CD4-positive, alpha-beta memory T cell (primary cell): ENCODE data around the gene RANBP10. TPM values are rescaled to one million over a fixed set of nuclear protein-coding genes. Genes with fewer than 3 reads are reported as not detected.
A peak's percentile ranks its signal among the peaks of the same experiment; 100 is the strongest.

ENCODE experiments used
- CTCF ChIA-PET: fragments of 350-600 bp; sonication (Branson Sonifier 250); formaldehyde crosslinking; loops from one replicate; lab custom pipeline; 2021; ENCODE audit warnings: inconsistent platforms; ENCODE audit not compliant: partially characterized antibody; lab: Charles Lee
- POLR2A ChIA-PET: fragments of 350-600 bp; sonication (Branson Sonifier 250); formaldehyde crosslinking; loops from one replicate; lab custom pipeline; 2021; ENCODE audit not compliant: partially characterized antibody; lab: Charles Lee
- DNase-seq, 5 donors: peaks; one replicate each; pipeline versions ENCODE4 v3.0.0 to v3.0.0-alpha.2; 2020 to 2022; ENCODE audit warnings: mixed read lengths in 1 of 5
- H3K27ac ChIP-seq: one replicate; pipeline ENCODE4 v1.7.0; 2013; ENCODE audit warnings: low read depth, low read length
- H3K27me3 ChIP-seq: 2 replicates; pipeline ENCODE4 v1.7.0; 2013; ENCODE audit warnings: mild to moderate bottlenecking, low read length, moderate library complexity; ENCODE audit not compliant: insufficient read depth
- H3K36me3 ChIP-seq: 2 replicates; pipeline ENCODE4 v1.7.0; 2013; ENCODE audit warnings: mild to moderate bottlenecking, low read length, moderate library complexity; ENCODE audit not compliant: insufficient read depth
- H3K4me1 ChIP-seq: 2 replicates; pipeline ENCODE4 v1.7.0; 2013; ENCODE audit warnings: mild to moderate bottlenecking, low read length, moderate library complexity; ENCODE audit not compliant: insufficient read depth
- H3K4me3 ChIP-seq, 2 donors: one replicate each; pipeline ENCODE4 v1.7.0; 2013; ENCODE audit warnings: low read length in 2 of 2, mild to moderate bottlenecking in 1 of 2
- H3K9me3 ChIP-seq, 2 donors: one replicate each; pipeline ENCODE4 v1.7.0; 2013; ENCODE audit warnings: low read length in 2 of 2, control low read depth in 1 of 2; ENCODE audit not compliant: control insufficient read depth in 1 of 2
- H3K27ac Mint-ChIP-seq, 7 donors: one replicate each; pipeline ENCODE4 v1.8.0; 2020 to 2021; ENCODE audit warnings: mixed read lengths in 7 of 7, mild to moderate bottlenecking in 6 of 7, inconsistent platforms in 3 of 7, moderate library complexity in 3 of 7
- H3K27me3 Mint-ChIP-seq, 2 donors: one replicate each; pipeline ENCODE4 v1.8.0; 2020 to 2021; ENCODE audit warnings: mixed read lengths in 2 of 2
- H3K36me3 Mint-ChIP-seq, 2 donors: one replicate each; pipeline ENCODE4 v1.8.0; 2020 to 2021; ENCODE audit warnings: mixed read lengths in 2 of 2, inconsistent platforms in 1 of 2, mild to moderate bottlenecking in 1 of 2
- H3K4me1 Mint-ChIP-seq, 4 donors: one replicate each; pipeline ENCODE4 v1.8.0; 2020 to 2021; ENCODE audit warnings: mixed read lengths in 4 of 4, mild to moderate bottlenecking in 1 of 4
- H3K4me3 Mint-ChIP-seq, 8 donors: one replicate each; pipeline ENCODE4 v1.8.0; 2020 to 2021; ENCODE audit warnings: mixed read lengths in 8 of 8, mild to moderate bottlenecking in 7 of 8, moderate library complexity in 6 of 8, inconsistent platforms in 3 of 8
- H3K9me3 Mint-ChIP-seq, 8 donors: one replicate each; pipeline ENCODE4 v1.8.0; 2020 to 2021; ENCODE audit warnings: mixed read lengths in 8 of 8, mild to moderate bottlenecking in 5 of 8, inconsistent platforms in 3 of 8, moderate library complexity in 1 of 8
- intact Hi-C: fragments of 100-400 bp; cut with micrococcal nuclease; formaldehyde crosslinking; loops from one replicate; pipeline ENCODE4 v1.15.1; 2023
- polyA plus RNA-seq, 2 donors: library from polyadenylated mRNA; unstranded; fragments of 300-500 nt; fragmentation: Illumina TruSeq; gene quantifications; one replicate each; pipeline ENCODE4 v1.2.3, GENCODE V29; 2021
- total RNA-seq, 2 experiments: library from RNA; stranded (reverse); gene quantifications; one replicate each; pipeline ENCODE4 v1.2.3, GENCODE V29; 2021

RANBP10 gene
- total and polyA plus RNA-seq, 4 experiments from 2014 or later: 7.1 to 27.8 (median 20.1) TPM

GRCh38 chr16:67803894-67804293 is 2.5 kb downstream of the RANBP10 start:
- Mint-ChIP-seq H3K4me1 (peaks cover 45 to 74% (median 56%) of the 10 kb centered on the region in 4 donors), H3K36me3 (peaks cover 22 to 46% of the 10 kb centered on the region in 2 donors), H3K9me3 (no peaks in the 10 kb centered on the region), H3K4me3 (peak overlapping the region in 7 of 8 donors; percentile 26 to 67 (median 46)), H3K27ac (peak overlapping the region in 4 of 7 donors; percentile 13 to 78 (median 62)), H3K27me3 (no peaks in the 10 kb centered on the region)
- H3K4me3 ChIP-seq: no peak overlapping the region
- POLR2A ChIA-PET: interaction anchor here (1.5 kb wide), 1 partner anchor 131 kb away, joined by 4 read pairs; no protein-coding TSS in a partner anchor
- peaks cover 22% of the 10 kb centered on the region for H3K36me3 ChIP-seq
- no peaks in the 10 kb centered on the region for H3K27me3 ChIP-seq
- CTCF ChIA-PET: interaction anchor here (0.6 to 5.9 kb wide), 4 partner anchors 12 to 283 kb away, joined by 3 to 56 read pairs (median 3); no protein-coding TSS in a partner anchor
- intact Hi-C loops: no loop called here
- no peak for DNase-seq
- peaks cover 60% of the 10 kb centered on the region for H3K4me1 ChIP-seq
- no peaks in the 10 kb centered on the region for H3K9me3 ChIP-seq
- no peak overlapping the region for H3K27ac ChIP-seq

GRCh38 chr16:67801883-67802282 is 4.5 kb downstream of the RANBP10 start:
- Mint-ChIP-seq H3K9me3 (no peaks in the 10 kb centered on the region), H3K27ac (peak overlapping the region; percentile 62 to 88 (median 79)), H3K27me3 (no peaks in the 10 kb centered on the region), H3K4me3 (peak overlapping the region in 7 of 8 donors; percentile 56 to 80 (median 73)), H3K4me1 (peaks cover 49 to 83% (median 66%) of the 10 kb centered on the region in 4 donors), H3K36me3 (peaks cover 33 to 59% of the 10 kb centered on the region in 2 donors)
- DNase-seq: peak; percentile 29 to 60 (median 50)
- Histone ChIP-seq H3K27me3 (no peaks in the 10 kb centered on the region), H3K9me3 (no peaks in the 10 kb centered on the region), H3K4me3 (no peak overlapping the region), H3K36me3 (peaks cover 31% of the 10 kb centered on the region), H3K4me1 (peaks cover 54% of the 10 kb centered on the region), H3K27ac (no peak overlapping the region)
- ChIA-PET CTCF (interaction anchor here (0.7 to 5.9 kb wide), 7 partner anchors 14 to 279 kb away, joined by 3 to 56 read pairs (median 4); no protein-coding TSS in a partner anchor), POLR2A (interaction anchor here (0.6 to 1.4 kb wide), 7 partner anchors 21 to 517 kb away, joined by 3 to 6 read pairs (median 4); partner anchors contain the start of gene GFOD2)
- intact Hi-C loops: no loop called here

DNA sequence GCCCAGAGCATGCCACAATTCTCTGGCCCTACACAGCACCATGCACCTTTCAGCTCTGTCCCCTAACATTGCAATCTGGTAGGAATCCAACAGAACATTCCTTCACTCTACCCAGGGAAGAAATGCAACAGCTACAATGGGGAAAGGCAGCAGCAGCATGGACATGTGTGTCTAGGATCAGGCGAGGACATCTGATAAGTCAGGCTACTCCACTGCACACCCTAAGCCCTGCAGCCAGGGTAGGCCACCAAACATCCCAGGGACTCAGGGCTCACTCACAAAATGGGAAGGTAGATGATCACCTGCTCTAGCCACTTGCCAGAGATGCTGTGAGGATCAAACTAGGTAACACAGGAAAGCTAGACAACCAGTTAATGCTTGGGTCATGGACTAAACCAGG is 5.1 kb downstream of the RANBP10 start:
- POLR2A ChIA-PET: interaction anchor here (0.6 to 1.4 kb wide), 6 partner anchors 82 to 472 kb away, joined by 3 to 6 read pairs (median 4); partner anchors contain the start of gene GFOD2
- H3K4me3 Mint-ChIP-seq: peak overlapping the region in 7 of 8 donors; percentile 56 to 80 (median 73)
- CTCF ChIA-PET: interaction anchor here (0.7 to 5.9 kb wide), 6 partner anchors 14 to 278 kb away, joined by 3 to 56 read pairs (median 4); no protein-coding TSS in a partner anchor
- Histone ChIP-seq H3K36me3 (peaks cover 35% of the 10 kb centered on the region), H3K4me1 (peaks cover 54% of the 10 kb centered on the region), H3K27ac (no peak overlapping the region), H3K4me3 (peak overlapping the region in 1 of 2 donors; percentile 5), H3K9me3 (no peaks in the 10 kb centered on the region), H3K27me3 (no peaks in the 10 kb centered on the region)
- no peak for DNase-seq
- peaks cover 39 to 61% of the 10 kb centered on the region in 2 donors for H3K36me3 Mint-ChIP-seq
- no peaks in the 10 kb centered on the region for H3K27me3 Mint-ChIP-seq
- intact Hi-C loops: no loop called here
- peaks cover 51 to 83% (median 71%) of the 10 kb centered on the region in 4 donors for H3K4me1 Mint-ChIP-seq
- H3K9me3 Mint-ChIP-seq: no peaks in the 10 kb centered on the region
- H3K27ac Mint-ChIP-seq: peak overlapping the region in 5 of 7 donors; percentile 62 to 79 (median 74)

GRCh38 chr16:67800338-67800926 is 5.9 kb downstream of the RANBP10 start:
- ChIA-PET CTCF (interaction anchor here (1.0 to 5.9 kb wide), 2 partner anchors 15 to 131 kb away, joined by 3 to 56 read pairs; no protein-coding TSS in a partner anchor), POLR2A (interaction anchor here (0.6 to 1.4 kb wide), 4 partner anchors 81 to 472 kb away, joined by 3 to 4 read pairs (median 3); no protein-coding TSS in a partner anchor)
- peaks cover 35% of the 10 kb centered on the region for H3K36me3 ChIP-seq
- no peaks in the 10 kb centered on the region for H3K9me3 ChIP-seq
- peaks cover 40 to 60% of the 10 kb centered on the region in 2 donors for H3K36me3 Mint-ChIP-seq
- H3K27ac Mint-ChIP-seq: peak overlapping the region in 5 of 7 donors; percentile 36 to 77 (median 60)
- H3K9me3 Mint-ChIP-seq: no peaks in the 10 kb centered on the region
- no peak overlapping the region for H3K4me3 Mint-ChIP-seq
- no peak for DNase-seq
- H3K4me1 Mint-ChIP-seq: peaks cover 50 to 78% (median 69%) of the 10 kb centered on the region in 4 donors
- H3K27me3 ChIP-seq: no peaks in the 10 kb centered on the region
- intact Hi-C loops: no loop called here
- H3K27ac ChIP-seq: no peak overlapping the region
- H3K4me3 ChIP-seq: no peak overlapping the region
- peaks cover 49% of the 10 kb centered on the region for H3K4me1 ChIP-seq
- H3K27me3 Mint-ChIP-seq: no peaks in the 10 kb centered on the region

DNA sequence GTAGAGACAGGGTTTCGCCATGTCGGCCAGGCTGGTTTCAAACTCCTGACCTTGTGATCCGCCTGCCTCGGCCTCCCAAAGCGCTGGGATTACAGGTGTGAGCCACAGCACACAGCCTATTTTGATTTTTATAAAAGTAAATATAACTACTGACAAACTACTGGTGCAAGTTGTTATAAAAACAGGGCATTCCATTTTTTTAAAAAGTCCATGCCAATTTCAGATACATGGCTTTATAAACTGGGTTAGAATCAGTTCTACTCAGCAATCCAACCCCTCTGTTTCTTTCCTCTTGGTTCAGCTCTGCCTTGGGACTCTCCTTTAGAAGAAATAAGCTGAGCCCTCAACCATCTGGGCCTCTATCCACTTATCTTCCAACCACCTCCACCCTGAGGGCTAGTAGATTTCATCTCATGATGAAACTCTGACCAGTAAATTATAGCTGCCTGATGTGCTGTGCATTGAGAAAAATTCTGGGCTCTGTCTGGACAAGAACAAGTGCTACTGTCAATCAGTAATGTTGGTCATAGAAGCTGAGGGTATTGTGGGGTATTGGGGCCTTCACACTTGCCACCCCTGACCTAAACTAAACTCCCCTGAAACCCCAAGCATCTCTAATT is 10.2 kb downstream of the RANBP10 start:
- Mint-ChIP-seq H3K4me1 (peaks cover 30 to 44% (median 36%) of the 10 kb centered on the region in 4 donors), H3K27me3 (no peaks in the 10 kb centered on the region), H3K4me3 (no peak overlapping the region), H3K27ac (peak overlapping the region in 5 of 7 donors; percentile 38 to 78 (median 74)), H3K9me3 (no peaks in the 10 kb centered on the region), H3K36me3 (peaks cover 32 to 33% of the 10 kb centered on the region in 2 donors)
- Histone ChIP-seq H3K27me3 (no peaks in the 10 kb centered on the region), H3K4me3 (no peak overlapping the region), H3K27ac (no peak overlapping the region), H3K36me3 (peaks cover 26% of the 10 kb centered on the region), H3K9me3 (no peaks in the 10 kb centered on the region), H3K4me1 (peaks cover 18% of the 10 kb centered on the region)
- intact Hi-C loops: no loop called here
- DNase-seq: no peak
- CTCF ChIA-PET: interaction anchor here (0.7 to 1.8 kb wide), 3 partner anchors 12 to 88 kb away, joined by 3 to 7 read pairs (median 3); no protein-coding TSS in a partner anchor
- POLR2A ChIA-PET: no interaction called here

DNA sequence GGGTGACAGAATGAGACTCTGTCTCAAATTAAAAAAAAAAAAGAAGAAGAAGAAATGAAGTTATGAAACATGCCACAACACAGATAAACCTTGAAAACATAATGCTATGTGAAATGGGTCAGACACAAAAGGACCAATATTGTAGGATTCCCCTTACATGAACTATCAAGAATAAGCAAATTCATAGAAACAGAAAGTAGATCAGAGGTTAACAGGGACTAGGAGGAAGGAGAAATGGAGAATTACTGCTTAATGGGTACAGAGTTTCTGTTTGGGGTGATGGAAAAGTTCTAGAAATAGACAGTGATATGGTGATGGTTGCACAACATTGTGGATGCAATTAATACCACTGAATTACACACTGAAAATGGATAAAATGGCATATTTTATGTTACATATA is 16.3 kb downstream of the RANBP10 start:
- H3K4me3 Mint-ChIP-seq: no peak overlapping the region
- Histone ChIP-seq H3K4me1 (peaks cover 6% of the 10 kb centered on the region), H3K27me3 (no peaks in the 10 kb centered on the region), H3K9me3 (no peaks in the 10 kb centered on the region), H3K4me3 (no peak overlapping the region), H3K36me3 (no peaks in the 10 kb centered on the region), H3K27ac (no peak overlapping the region)
- no peak for DNase-seq
- H3K27me3 Mint-ChIP-seq: no peaks in the 10 kb centered on the region
- peaks cover 3 to 15% (median 9%) of the 10 kb centered on the region in 4 donors for H3K4me1 Mint-ChIP-seq
- no peaks in the 10 kb centered on the region for H3K9me3 Mint-ChIP-seq
- CTCF ChIA-PET: interaction anchor here (0.8 kb wide), 1 partner anchor 118 kb away, joined by 3 read pairs; no protein-coding TSS in a partner anchor
- intact Hi-C loops: no loop called here
- POLR2A ChIA-PET: no interaction called here
- H3K36me3 Mint-ChIP-seq: peaks cover 0 to 2% of the 10 kb centered on the region in 2 donors
- peak overlapping the region in 2 of 7 donors; percentile 6 to 72 for H3K27ac Mint-ChIP-seq
